NCI-H2107 treated with DMSO at 0.1 percent for 48 hours (cell line): Measurements from ENCODE around the gene PSTPIP1.

ENCODE experiments used
- DNase-seq: peaks from one replicate; lab custom pipeline; 2025; ENCODE audit not compliant: unreplicated experiment; lab: John Stamatoyannopoulos, UW

The PSTPIP1 gene

DNA sequence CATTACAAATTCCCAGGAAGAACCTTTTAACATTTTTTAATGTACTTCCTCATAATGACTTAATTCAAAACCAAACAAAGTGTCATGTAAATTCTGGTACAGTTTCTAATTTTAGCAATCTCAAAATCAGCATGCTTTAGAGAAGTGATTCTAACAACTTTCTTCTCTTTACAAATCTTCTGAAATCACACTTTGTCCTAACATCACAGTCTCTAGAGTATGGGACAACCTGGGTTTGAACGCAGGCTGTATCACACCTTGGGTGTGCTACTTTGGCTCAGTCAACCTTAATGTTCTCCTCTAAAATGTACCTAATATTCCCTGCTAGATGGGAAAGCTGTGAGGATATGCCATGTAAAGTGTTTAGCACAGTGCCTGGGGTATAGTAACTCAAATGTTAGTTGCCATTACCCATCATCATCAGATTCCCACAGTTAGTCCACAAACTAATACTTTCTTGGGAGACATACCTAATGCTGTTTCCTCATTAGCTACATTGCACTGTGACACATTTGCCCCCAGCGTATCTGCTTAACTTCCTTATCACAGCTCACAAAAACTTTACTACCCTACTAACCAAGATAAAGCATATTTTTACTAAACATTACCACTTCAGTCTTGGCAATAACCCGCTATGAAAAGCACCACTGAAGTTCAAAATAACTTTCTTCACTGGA lies 72.9 kb downstream of the PSTPIP1 start:
- DNase-seq: no peak

DNA sequence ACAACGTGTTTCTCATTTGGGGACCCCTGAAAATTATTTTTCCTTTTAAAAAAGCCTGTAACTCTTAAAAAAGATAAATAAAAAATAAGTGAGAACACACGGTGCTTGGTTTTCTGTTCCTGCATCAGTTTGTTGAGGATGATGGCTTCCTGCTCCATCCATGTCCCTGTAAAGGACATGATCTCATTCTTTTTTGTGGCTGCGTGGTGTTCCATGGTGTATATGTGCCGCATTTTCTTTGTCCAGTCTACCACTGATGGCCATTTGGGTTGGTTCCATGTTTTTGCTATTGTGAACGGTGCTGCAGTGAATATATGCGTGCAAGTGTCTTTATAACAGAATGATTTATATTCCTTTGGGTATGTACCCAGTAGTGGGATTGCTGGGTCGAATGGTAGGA lies 73.7 kb downstream of the PSTPIP1 start:
- DNase-seq: no peak

DNA sequence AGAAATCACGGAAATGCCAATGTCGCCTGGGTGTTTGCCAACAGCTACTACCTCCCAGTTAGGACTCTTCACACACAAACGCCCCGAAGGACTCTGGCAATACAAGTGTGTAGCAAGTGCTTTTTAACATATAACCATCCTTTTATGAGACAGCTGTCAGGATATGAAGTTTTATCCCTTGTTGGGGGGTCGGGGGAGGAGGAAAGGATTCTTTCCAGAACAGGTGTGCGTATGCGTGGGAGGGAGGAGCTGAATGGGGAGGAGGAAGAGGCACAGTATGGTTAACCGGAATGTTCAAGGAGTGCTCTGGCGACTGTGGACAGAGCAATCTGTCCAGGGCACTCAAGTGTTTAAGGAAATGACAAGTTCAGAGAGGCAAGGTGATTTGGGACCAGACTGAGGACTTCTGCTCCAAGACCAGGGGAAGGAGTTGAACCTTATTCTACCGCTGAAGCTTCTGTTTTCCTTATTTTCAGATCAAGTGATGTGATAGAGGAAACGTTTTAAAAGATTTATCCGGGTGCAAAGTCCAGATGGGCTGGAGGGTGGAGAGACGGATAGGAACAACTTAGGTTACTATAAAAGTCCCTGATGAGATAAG lies 74.7 kb downstream of the PSTPIP1 start:
- no peak for DNase-seq

DNA sequence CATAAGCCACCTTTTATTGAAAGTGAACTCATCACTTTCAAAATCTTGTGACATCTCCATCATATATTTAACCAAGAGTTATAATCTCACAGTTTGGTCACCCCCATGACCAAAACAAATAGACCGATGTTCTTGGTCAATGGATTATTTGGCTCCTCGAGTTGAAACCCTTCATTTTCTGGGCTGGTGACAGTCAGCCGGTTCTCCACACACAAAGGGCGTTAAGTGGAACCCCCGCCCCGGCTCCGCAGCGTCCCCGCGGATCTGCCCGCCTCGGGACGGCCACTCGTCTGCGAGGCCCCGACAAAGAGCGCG lies 75.2 kb downstream of the PSTPIP1 start:
- DNase-seq: no peak

DNA sequence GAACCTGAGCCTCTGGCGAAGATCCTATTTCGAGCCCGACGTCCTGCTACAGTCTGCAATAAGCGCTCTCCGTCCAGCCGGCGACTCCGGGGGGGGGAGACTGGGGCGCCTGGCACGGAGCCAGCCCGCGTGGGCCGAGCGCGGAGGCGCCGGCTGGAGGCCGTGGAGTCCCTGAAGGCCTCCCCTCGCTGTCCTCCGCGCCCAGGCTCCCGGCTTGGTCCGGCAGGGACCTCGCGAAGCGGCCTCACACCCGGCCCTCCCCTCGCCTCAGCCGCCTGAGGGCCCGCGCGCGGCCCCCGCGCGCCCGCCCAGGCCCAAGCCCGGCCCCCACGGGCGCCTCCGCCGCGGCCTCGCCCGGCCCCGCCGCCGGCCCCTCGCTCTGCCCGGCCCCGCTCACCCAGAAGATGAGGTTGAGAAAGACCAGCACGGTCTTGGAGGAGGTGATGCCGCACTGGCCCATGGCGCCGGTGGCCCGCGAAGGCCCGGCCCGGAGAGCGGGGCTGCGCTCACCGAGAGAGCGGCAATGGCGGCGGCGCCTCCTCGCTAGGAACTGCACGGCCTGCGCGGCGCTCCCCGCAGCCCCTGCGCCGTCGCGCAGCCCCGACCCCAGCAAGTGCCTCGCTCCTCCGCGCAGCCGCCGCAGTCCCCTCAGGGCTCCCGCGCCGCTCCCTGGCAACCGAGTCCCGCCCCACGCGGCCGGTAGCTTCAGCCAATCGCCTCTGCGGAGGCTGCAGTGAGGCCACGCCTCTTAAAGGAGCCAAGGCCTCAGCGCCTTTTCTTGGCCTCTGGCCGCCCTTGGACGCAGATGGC lies 75.8 kb downstream of the PSTPIP1 start, which contains the start of gene TSPAN3:
TSPAN3 (minus strand) TSS at position 615 of the 810 bp plus-strand sequence; CDS start at position 460, 155 bp downstream.
- DNase-seq: peak; percentile 53

DNA sequence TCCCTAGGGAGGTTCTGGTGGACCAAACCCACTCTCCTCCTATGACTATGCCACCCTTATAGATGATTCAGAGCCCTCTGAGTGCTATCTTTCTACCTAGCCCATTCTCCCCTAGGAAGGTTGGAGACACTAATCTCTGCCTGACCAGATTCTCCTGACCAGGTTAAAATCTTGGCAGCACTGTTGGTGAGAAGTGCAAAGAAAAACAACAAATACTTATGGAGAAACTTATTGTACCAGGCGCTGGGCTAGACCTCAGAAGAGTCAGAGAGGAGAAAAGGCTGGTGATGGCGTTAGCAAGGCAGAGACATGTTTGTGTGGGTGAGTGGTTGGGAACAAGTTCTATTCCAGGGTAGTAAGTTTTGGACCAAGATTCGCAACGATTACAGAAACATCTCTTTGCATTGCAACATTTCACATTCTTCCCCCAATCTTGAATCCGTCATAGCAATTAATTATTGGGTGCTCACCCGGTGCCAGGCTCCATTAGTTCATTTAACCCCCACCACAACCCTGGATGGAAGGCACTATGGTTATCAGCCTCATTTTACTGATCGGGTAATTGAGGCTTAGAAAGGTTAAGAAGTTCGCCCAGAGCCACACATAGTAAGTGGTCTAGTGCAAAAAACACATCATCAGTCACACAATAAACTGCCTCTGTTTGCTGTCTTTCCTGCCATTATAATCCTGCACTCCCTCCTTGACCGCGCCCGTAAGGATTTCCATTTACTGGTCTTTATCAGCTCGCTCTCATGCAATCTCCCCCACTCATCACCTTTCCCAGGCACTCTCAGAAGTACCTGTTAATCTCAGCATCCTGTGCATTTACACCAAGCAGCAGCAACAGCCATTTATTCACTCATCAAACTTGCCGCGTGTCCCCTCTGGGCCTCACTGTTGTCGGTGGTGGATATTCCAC lies 76.6 kb downstream of the PSTPIP1 start:
- no peak for DNase-seq

DNA sequence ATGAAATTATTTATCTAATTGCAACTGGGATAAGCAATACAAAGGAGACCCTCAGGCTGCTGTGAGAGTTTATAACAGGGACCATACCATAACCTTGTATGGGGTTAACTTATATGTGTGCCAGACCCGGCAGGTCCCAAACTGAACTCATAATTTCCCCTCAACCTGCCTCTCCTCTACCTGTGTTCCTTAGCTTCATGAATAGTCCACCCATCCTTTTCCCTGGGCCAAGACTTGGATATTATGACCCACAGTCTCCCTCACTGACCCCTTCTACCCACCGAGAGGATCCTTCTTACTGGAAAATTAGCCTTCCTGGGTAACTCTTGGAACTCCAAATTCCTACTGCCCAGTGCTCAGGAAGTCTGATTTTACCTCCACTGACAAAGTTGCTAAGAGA lies 79.4 kb downstream of the PSTPIP1 start:
- DNase-seq: no peak

DNA sequence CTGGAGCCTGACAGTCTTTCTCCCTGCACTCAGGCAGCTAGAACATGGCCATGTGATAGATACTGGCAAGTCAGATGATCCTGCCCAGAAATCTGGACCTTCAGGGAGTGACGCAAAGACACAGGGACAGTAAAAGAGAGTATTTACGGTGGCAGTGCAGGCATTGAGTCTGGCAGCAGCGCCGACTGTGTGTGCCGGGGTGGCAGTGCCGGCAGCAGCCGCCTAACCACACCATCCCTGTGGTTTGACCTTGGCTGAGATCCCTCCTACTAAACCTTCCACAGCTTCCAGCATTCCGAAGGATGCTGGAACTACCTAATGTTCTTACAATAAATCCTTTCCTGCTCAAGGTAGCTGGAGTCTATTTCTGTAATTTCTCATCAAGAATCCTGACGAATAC lies 80.6 kb downstream of the PSTPIP1 start:
- no peak for DNase-seq

DNA sequence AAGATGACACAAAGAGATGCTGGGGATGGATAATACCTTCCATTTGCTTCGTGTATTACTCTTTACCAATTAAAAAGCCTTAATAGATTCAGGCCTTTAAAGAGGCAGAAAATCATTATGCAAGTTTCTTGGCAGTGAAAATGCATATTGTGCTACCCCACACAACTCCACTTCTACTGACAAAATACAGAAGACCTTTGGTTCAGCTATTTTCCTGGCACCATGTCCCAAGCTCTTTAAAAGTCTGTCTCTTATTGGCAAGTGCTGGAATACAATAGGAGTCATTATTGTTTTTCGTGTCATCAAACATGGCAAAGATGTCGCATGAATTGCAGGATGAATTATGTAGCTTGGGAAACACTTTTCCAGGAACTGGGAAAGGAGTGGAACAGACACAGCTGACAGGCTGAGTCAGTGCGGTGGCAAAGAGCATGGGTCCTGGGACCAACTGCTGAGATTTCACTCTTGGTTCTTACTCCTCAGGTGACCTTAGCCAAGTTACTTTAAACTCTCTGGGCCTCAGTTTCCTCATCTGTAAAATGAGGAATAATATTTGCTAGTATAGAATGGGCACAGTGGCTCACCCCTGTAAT lies 81.5 kb downstream of the PSTPIP1 start:
- DNase-seq: no peak

DNA sequence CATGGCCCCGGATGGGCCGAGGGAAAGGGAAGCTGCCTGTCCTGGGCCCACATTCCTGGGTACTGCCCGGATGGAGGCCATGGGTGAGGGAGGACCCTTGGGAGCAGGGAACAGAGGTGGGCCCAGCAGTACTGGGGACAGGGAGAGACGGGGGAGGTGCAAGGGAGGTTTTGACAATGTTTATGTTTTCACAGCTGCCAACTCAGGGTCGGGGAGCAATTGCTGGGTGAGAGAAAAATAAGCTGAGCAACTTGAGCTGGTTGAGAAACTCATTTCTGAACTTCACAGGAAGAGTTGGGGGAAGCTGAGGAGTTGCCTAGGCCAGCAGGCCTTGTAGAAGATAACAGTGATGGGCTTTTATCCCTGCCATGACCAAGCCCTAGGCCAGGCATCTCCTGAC lies 87.0 kb downstream of the PSTPIP1 start:
- no peak for DNase-seq

DNA sequence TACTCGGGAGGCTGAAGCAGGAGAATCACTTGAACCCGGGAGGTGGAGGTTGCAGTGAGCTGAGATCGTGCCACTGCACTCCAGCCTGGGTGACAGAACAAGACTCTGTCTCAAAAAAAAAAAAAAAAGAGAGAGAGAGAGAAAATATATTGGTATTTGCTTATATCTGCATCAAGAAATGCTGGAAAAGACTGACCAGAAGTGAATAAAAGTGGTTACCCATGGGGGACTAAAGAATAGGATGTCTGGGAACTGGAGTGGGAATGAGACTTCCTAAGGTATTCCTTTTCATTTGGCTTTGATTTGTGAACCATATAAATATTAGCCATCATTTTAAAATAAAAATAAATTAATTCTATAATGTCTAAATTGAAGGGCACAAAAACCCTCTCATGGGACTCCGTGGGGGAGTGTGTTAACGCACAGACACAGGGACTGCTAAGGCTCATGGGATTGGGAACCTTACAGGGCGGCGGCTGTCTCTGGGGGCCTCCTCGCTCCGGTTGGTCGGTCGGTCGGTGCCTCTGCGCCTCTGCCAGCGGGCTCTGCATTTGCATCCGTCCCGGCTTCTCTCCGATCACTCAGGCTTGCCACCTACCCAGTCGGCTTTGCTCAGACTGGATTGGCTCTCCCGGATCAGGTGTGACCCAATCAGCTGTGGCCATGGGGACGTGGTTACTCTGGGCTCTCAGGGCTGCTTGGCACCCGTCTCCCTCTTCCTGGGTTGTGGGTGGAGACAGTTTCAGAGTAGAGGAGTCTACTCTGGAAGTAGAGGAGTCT lies 88.6 kb downstream of the PSTPIP1 start:
- DNase-seq: peak; percentile 89

DNA sequence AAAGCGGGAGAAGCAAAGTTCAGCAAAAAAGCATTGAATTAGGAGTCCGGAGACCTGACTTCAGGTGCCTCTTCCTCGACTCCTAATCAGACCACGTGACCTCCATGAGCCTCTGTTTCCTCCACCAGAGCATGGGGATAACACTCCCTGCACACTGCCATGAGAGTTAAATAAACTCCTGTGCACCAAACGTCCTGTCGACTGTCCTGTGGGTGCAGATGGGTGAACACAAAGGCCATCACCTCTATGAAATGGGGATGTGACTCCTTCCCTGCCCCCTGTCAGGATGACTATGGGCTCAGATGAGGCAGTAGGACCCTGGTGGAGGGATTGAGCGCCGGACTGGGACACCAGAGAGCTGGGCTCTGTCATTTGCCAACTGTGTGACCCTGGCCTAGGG lies 89.5 kb downstream of the PSTPIP1 start:
- DNase-seq: no peak

DNA sequence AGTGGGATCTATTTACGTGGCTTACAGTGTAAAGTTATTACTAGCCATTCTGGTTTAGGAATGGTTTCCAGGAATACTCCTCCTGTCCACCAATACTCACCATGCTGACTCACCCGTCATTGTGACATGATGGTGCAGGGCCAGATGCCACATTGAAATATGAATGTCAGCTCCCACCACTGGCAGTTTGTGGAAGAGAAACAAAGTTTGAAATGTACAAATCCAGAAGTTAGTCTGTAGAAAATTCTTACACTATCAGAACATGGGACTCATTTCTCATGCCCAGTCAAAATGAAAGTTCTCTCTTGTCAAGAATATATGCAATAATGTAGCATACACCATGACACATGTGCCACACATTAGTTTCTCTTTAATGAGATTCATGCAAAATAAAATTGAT lies 90.4 kb downstream of the PSTPIP1 start:
- no peak for DNase-seq
